Neuronal stem cell (in vitro differentiated cells): Measurements from ENCODE around the gene CLIC1.

ENCODE experiments used
- DNase-seq: peaks from one replicate; pipeline ENCODE4 v3.0.0-alpha.2; 2013; ENCODE audit warnings: low spot score
- H2AFZ ChIP-seq: one replicate; pipeline ENCODE4 v1.6.1; 2013; ENCODE audit warnings: mild to moderate bottlenecking, low read length, inconsistent platforms
- H2AK5ac ChIP-seq: 2 replicates; pipeline ENCODE4 v1.6.1; 2013; ENCODE audit warnings: low read depth, mild to moderate bottlenecking, inconsistent platforms, low read length, moderate library complexity, mixed read lengths
- H2BK120ac ChIP-seq: 2 replicates; pipeline ENCODE4 v1.6.1; 2013; ENCODE audit warnings: low read depth, mild to moderate bottlenecking, inconsistent platforms, low read length, moderate library complexity, mixed read lengths
- H2BK12ac ChIP-seq: one replicate; pipeline ENCODE4 v1.6.1; 2013; ENCODE audit warnings: low read length, inconsistent platforms
- H2BK15ac ChIP-seq: 2 replicates; pipeline ENCODE4 v1.6.1; 2013; ENCODE audit warnings: mild to moderate bottlenecking, low read length, inconsistent platforms, mixed read lengths
- H2BK5ac ChIP-seq: one replicate; pipeline ENCODE4 v1.6.1; 2013; ENCODE audit warnings: inconsistent platforms, mild to moderate bottlenecking, low read length, moderate library complexity
- H3K14ac ChIP-seq: one replicate; pipeline ENCODE4 v1.6.1; 2013; ENCODE audit warnings: low read length, inconsistent platforms
- H3K18ac ChIP-seq: 2 replicates; pipeline ENCODE4 v1.6.1; 2013; ENCODE audit warnings: low read length, inconsistent platforms
- H3K23ac ChIP-seq: 2 replicates; pipeline ENCODE4 v1.6.1; 2013; ENCODE audit warnings: low read depth, mild to moderate bottlenecking, mixed read lengths, low read length, inconsistent platforms; ENCODE audit not compliant: poor library complexity
- H3K27ac ChIP-seq: replicated peaks from 3 replicates; pipeline ENCODE4 v1.5.1; 2013; ENCODE audit warnings: low read length, inconsistent platforms
- H3K27me3 ChIP-seq, 3 experiments: 2 replicates each; pipeline ENCODE4 v1.6.1; 2013; ENCODE audit warnings: low read length in 3 of 3, mild to moderate bottlenecking in 2 of 3, inconsistent platforms in 1 of 3, low read depth in 1 of 3, mixed read lengths in 1 of 3, moderate library complexity in 1 of 3; ENCODE audit not compliant: control insufficient read depth in 3 of 3, insufficient read depth in 3 of 3
- H3K36me3 ChIP-seq, 2 donors: replicated peaks in 1 of 2; 2 replicates each; pipeline ENCODE4 v1.6.1; 2013; ENCODE audit warnings: low read length in 2 of 2; ENCODE audit not compliant: control insufficient read depth in 2 of 2, insufficient read depth in 2 of 2
- H3K4ac ChIP-seq: 2 replicates; pipeline ENCODE4 v1.6.1; 2013; ENCODE audit warnings: inconsistent platforms, mild to moderate bottlenecking, low read length, moderate library complexity
- H3K4me1 ChIP-seq, 2 donors: 1 replicate in 1 of 2; 2 replicates in 1 of 2; pipeline ENCODE4 v1.6.1; 2013; ENCODE audit warnings: low read length in 2 of 2, low read depth in 1 of 2; ENCODE audit not compliant: control insufficient read depth in 2 of 2, insufficient read depth in 1 of 2
- H3K4me2 ChIP-seq: one replicate; pipeline ENCODE4 v1.6.1; 2013; ENCODE audit warnings: mild to moderate bottlenecking, low read length, inconsistent platforms; ENCODE audit not compliant: insufficient read depth, poor library complexity, severe bottlenecking
- H3K4me3 ChIP-seq, 2 donors: 2 replicates each; pipeline ENCODE4 v1.5.1; 2013; ENCODE audit warnings: low read length in 2 of 2, mild to moderate bottlenecking in 2 of 2, inconsistent platforms in 1 of 2, moderate library complexity in 1 of 2
- H3K79me1 ChIP-seq: one replicate; pipeline ENCODE4 v1.6.1; 2013; ENCODE audit warnings: low read depth, mild to moderate bottlenecking, inconsistent platforms, low read length, moderate library complexity
- H3K9ac ChIP-seq: one replicate; pipeline ENCODE4 v1.6.1; 2013; ENCODE audit warnings: mild to moderate bottlenecking, low read depth, low read length, inconsistent platforms; ENCODE audit not compliant: poor library complexity
- H3K9me3 ChIP-seq, 2 donors: replicated peaks in 1 of 2; 2 replicates each; pipeline versions ENCODE3 to v1.6.1; 2013; ENCODE audit warnings: low read length in 2 of 2, mild to moderate bottlenecking in 2 of 2, inconsistent platforms in 1 of 2, low read depth in 1 of 2, mixed read lengths in 1 of 2, moderate library complexity in 1 of 2; ENCODE audit not compliant: control insufficient read depth in 2 of 2, insufficient read depth in 1 of 2
- H4K8ac ChIP-seq: one replicate; pipeline ENCODE4 v1.6.1; 2013; ENCODE audit warnings: low read depth, mild to moderate bottlenecking, inconsistent platforms, low read length, moderate library complexity
- H4K91ac ChIP-seq: one replicate; pipeline ENCODE4 v1.6.1; 2013; ENCODE audit warnings: low read length, low read depth, mild to moderate bottlenecking, inconsistent platforms; ENCODE audit not compliant: poor library complexity
- WGBS, 2 donors: extraction: QIAGEN DNeasy Blood & Tissue Kit; methylation state at CpG; one replicate each; pipeline ENCODE4 v1.1.7; 2013; ENCODE audit warnings: missing lambda C conversion rate in 2 of 2, mixed read lengths in 1 of 2; ENCODE audit not compliant: insufficient read length in 2 of 2, insufficient replicate concordance in 1 of 2; ENCODE audit errors: extremely low coverage in 2 of 2; 5-methylcytosine and 5-hydroxymethylcytosine counted together

The CLIC1 gene

GRCh38 chr6:31687321-31687720, 49.0 kb downstream of the CLIC1 start:
- Histone ChIP-seq H3K23ac (no peak overlapping the region), H3K14ac (no peak overlapping the region), H4K91ac (no peak overlapping the region), H3K4me3 (no peak overlapping the region), H3K18ac (no peak overlapping the region), H2AFZ (no peak overlapping the region), H4K8ac (no peak overlapping the region), H2BK12ac (no peak overlapping the region), H3K4ac (no peak overlapping the region), H3K4me1 (peaks cover 3 to 6% of the 10 kb centered on the region in 2 donors), H3K36me3 (peaks cover 38 to 89% of the 10 kb centered on the region in 2 donors), H2AK5ac (no peak overlapping the region), H3K4me2 (no peak overlapping the region), H2BK120ac (no peak overlapping the region), H2BK5ac (no peak overlapping the region), H3K27me3 (no peaks in the 10 kb centered on the region), H3K79me1 (no peaks in the 10 kb centered on the region), H3K9ac (no peak overlapping the region), H2BK15ac (no peak overlapping the region), H3K9me3 (no peaks in the 10 kb centered on the region), H3K27ac (no peak overlapping the region)
- DNase-seq = no peak
- no CpG with 5 or more reads among the region's 8 CpGs for WGBS, 2 donors

- DNase-seq = no peak
- no peak overlapping the region for H3K14ac ChIP-seq
- no CpG with 5 or more reads among the region's 5 CpGs for WGBS, 2 donors
- no peak overlapping the region for H3K27ac ChIP-seq
- H2BK5ac ChIP-seq = no peak overlapping the region
- peaks cover 35 to 85% of the 10 kb centered on the region in 2 donors for H3K36me3 ChIP-seq
- H3K9me3 ChIP-seq = no peaks in the 10 kb centered on the region
- H3K4me1 ChIP-seq = peaks cover 3 to 8% of the 10 kb centered on the region in 2 donors
- H3K4me2 ChIP-seq = no peak overlapping the region
- no peak overlapping the region for H4K91ac ChIP-seq
- H2AFZ ChIP-seq = no peak overlapping the region
- no peak overlapping the region for H2AK5ac ChIP-seq
- no peak overlapping the region for H2BK120ac ChIP-seq
- H2BK15ac ChIP-seq = no peak overlapping the region
- no peak overlapping the region for H4K8ac ChIP-seq
- no peak overlapping the region for H3K18ac ChIP-seq
- no peak overlapping the region for H2BK12ac ChIP-seq
- no peak overlapping the region for H3K9ac ChIP-seq
- H3K79me1 ChIP-seq = no peaks in the 10 kb centered on the region
- H3K23ac ChIP-seq = no peak overlapping the region
- H3K27me3 ChIP-seq = peaks cover 0 to 7% (median 5%) of the 10 kb centered on the region in 3 experiments
- H3K4ac ChIP-seq = no peak overlapping the region
- H3K4me3 ChIP-seq = no peak overlapping the region
Measured at GRCh38 chr6:31686483-31686882, 49.8 kb downstream of the CLIC1 start.

DNA sequence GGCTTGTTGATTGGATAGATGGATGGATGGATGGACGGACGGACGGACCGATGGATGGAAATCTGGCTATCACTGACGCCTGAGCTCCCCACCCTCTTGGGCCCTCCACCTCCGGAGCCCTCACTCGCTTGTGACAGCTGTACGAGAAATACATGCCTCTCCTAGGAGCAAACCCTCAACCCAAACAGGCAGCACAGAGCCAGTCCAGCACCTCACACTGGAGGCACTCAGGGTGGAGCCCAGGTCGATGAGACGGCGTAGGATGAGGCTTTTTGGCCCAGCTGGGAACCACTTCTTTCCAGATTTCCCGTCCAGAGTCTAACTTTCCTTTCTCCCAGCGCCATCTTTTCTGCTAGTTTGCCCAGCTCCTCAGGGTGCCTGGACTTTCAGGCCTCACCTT, 52.7 kb downstream of the CLIC1 start:
- Histone ChIP-seq H3K4me3 (no peak overlapping the region), H3K23ac (peak overlapping the region; percentile 61), H3K79me1 (no peaks in the 10 kb centered on the region), H2BK12ac (no peak overlapping the region), H2AK5ac (peak overlapping the region; percentile 65), H2BK15ac (no peak overlapping the region), H3K27ac (no peak overlapping the region), H4K91ac (no peak overlapping the region), H2AFZ (no peak overlapping the region), H2BK120ac (no peak overlapping the region), H2BK5ac (no peak overlapping the region), H4K8ac (no peak overlapping the region), H3K18ac (peak overlapping the region; percentile 18), H3K4ac (no peak overlapping the region), H3K9ac (peak overlapping the region; percentile 22), H3K4me2 (peak overlapping the region; percentile 82), H3K36me3 (peaks cover 16 to 57% of the 10 kb centered on the region in 2 donors), H3K27me3 (peaks cover 0 to 16% (median 7%) of the 10 kb centered on the region in 3 experiments), H3K9me3 (no peaks in the 10 kb centered on the region), H3K4me1 (peaks cover 4 to 9% of the 10 kb centered on the region in 2 donors), H3K14ac (no peak overlapping the region)
- no CpG with 5 or more reads among the region's 13 CpGs for WGBS, 2 donors
- DNase-seq = no peak

GRCh38 chr6:31681135-31681671, 55.1 kb downstream of the CLIC1 start:
- H2BK15ac ChIP-seq = peak overlapping the region; percentile 15
- H2BK5ac ChIP-seq = peak overlapping the region; percentile 63
- no peak overlapping the region for H2BK120ac ChIP-seq
- peaks cover 0 to 16% (median 7%) of the 10 kb centered on the region in 3 experiments for H3K27me3 ChIP-seq
- peak overlapping the region; percentile 47 for H2AK5ac ChIP-seq
- peak overlapping the region; percentile 44 for H3K14ac ChIP-seq
- H3K27ac ChIP-seq = no peak overlapping the region
- peak overlapping the region; percentile 87 for H3K4me2 ChIP-seq
- no CpG with 5 or more reads among the region's 40 CpGs for WGBS, 2 donors
- no peak overlapping the region for H2AFZ ChIP-seq
- no peak overlapping the region for H3K4ac ChIP-seq
- peak overlapping the region; percentile 88 for H3K18ac ChIP-seq
- peaks cover 4 to 9% of the 10 kb centered on the region in 2 donors for H3K4me1 ChIP-seq
- no peak overlapping the region for H2BK12ac ChIP-seq
- peak overlapping the region; percentile 91 for H3K9ac ChIP-seq
- H4K91ac ChIP-seq = no peak overlapping the region
- DNase-seq = no peak
- H3K23ac ChIP-seq = no peak overlapping the region
- no peak overlapping the region for H4K8ac ChIP-seq
- no peaks in the 10 kb centered on the region for H3K79me1 ChIP-seq
- H3K36me3 ChIP-seq = peaks cover 0 to 33% of the 10 kb centered on the region in 2 donors
- peak overlapping the region in 1 of 2 donors; percentile 73 for H3K4me3 ChIP-seq
- H3K9me3 ChIP-seq = no peaks in the 10 kb centered on the region
